ENCODE data around the gene DNAAF8.

The DNAAF8 gene

DNA sequence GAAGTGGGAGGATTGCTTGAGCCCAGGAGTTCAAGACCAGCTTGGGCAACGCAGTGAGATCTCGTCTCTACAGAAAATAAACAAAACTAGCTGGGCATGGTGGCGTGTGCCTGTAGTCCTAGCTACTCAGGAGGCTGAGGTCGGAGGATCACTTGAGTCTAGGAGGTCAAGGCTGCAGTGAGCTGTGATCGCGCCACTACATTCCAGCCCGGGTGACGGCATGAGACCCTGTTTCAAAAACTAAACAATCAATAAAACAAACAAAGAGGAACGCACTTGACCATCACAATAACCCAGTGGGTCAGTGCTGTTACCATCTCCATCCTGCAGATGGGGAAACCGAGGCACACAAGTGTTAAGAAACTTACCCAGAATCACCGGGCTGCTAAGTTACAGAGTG is 18.9 kb downstream of the DNAAF8 start:
- no peak for DNase-seq

- DNase-seq: no peak
Measured at GRCh38 chr16:4754865-4755264, 20.5 kb downstream of the DNAAF8 start.

- no peak for DNase-seq
Measured at GRCh38 chr16:4755687-4756086, 21.4 kb downstream of the DNAAF8 start.

DNA sequence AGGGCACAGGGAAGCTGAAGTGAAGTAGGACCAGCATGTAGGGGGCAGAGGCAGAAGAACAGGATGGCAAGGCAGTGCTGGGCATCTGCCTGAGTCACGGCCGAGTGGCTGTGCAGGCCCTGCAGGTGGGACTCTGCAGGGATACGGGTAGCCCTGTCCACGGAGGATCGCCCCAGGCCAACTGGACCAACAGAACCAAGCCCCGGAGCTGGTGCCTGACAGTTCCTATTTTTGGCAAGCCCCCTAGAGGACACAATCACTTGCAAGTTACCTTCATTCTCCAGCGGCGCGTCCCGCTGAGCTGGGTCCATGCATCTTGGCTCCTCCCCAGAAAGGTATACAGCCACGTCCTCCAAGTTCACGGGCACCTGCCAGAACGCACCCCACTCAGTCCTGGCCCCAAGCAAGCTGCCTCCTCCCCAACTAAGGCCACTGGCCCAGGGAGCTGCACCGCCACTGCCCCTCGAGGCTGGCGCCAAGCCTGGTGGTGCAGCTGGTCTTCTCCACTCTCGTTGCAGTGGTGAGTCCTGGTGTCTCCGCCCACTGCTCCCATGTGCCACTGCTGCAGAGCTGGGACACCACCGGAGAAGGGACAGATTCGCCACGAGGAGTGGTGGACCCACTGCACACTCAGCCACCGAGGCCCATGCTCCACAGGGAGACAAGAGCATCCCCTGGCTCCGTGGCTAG is 26.0 kb downstream of the DNAAF8 start:
- DNase-seq: no peak

DNA sequence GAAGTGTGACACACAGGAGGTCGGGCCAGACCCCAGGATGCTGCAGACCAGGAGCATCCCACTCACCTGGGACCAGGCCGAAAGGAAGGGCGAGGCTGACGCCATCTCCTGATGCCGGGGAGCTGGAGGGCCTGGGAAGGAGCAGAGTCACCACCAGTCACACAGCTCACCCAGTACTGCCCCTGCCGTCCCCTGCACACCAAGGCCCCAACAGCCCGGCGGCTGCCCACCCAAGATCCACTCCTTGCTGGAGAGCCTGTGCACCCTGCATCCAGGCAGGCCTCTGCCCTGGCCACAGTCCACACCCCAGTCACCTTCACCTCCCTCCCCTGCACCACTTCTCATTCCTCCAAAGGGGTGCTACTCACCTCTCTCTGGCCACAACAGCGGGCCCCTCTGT is 27.9 kb downstream of the DNAAF8 start:
- no peak for DNase-seq

GRCh38 chr16:4763791-4764190 is 29.5 kb downstream of the DNAAF8 start:
- no peak for DNase-seq

GRCh38 chr16:4765511-4766474 is 31.5 kb downstream of the DNAAF8 start:
- DNase-seq: no peak

DNA sequence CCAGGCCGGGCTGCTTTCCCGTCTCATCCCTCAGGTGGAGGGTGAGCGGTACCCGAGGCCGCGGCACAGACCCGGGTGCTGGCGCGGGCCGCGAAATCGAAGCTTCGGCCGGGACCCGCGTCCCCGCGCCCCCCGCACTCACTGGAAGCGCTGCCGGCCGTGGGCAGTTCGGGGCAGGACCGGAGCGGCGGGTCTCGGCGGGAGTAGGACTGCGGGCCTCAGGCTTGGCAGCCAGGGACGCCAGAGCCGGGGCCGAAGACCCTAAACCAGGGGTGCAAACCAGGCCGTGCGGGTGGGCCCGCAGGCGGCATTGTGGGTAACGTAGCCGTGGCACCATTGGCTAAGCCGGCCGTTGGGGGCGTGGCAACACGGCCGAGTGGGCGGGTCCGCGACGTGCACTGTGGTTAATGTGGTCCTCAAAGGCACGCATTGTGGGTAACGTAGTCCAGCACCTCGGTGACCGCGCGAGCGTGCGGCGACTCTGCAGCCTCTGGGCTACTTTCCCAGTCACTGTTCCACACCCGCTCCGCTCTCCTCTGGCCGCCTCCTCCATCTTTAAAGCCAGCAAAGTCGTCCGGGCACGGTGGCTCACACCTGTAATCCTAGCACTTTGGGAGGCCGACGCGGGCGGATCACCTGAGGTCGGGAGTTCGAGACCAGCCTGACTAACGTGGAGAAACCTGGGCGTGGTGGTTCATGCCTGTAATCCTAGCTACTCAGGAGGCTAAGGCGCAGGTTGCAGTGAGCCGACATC is 32.7 kb downstream of the DNAAF8 start, which contains the start of gene ZNF500:
Gene ZNF500 (minus strand): TSS at position 288 of the 754 bp plus-strand sequence. CDS start 1,184 bp downstream, outside the sequence.
- peak; percentile 98 for DNase-seq

- DNase-seq: peak; percentile 49
Measured at GRCh38 chr16:4767872-4768548, 33.7 kb downstream of the DNAAF8 start.

GRCh38 chr16:4768549-4769305 is 34.4 kb downstream of the DNAAF8 start:
- DNase-seq: peak; percentile 98

GRCh38 chr16:4769306-4769638 is 34.9 kb downstream of the DNAAF8 start:
- no peak for DNase-seq

- DNase-seq: no peak
Measured at GRCh38 chr16:4771646-4772045, 37.3 kb downstream of the DNAAF8 start.

- no peak for DNase-seq
Measured at GRCh38 chr16:4772351-4772750, 38.0 kb downstream of the DNAAF8 start.

- DNase-seq: no peak
Measured at GRCh38 chr16:4775005-4775404, 40.7 kb downstream of the DNAAF8 start.

GRCh38 chr16:4776141-4776705 is 41.9 kb downstream of the DNAAF8 start:
- no peak for DNase-seq

- no peak for DNase-seq
Measured at GRCh38 chr16:4777339-4778049, 43.2 kb downstream of the DNAAF8 start.

- no peak for DNase-seq
Measured at GRCh38 chr16:4778050-4778392, 43.7 kb downstream of the DNAAF8 start.

GRCh38 chr16:4780235-4780634 is 45.9 kb downstream of the DNAAF8 start:
- no peak for DNase-seq

DNA sequence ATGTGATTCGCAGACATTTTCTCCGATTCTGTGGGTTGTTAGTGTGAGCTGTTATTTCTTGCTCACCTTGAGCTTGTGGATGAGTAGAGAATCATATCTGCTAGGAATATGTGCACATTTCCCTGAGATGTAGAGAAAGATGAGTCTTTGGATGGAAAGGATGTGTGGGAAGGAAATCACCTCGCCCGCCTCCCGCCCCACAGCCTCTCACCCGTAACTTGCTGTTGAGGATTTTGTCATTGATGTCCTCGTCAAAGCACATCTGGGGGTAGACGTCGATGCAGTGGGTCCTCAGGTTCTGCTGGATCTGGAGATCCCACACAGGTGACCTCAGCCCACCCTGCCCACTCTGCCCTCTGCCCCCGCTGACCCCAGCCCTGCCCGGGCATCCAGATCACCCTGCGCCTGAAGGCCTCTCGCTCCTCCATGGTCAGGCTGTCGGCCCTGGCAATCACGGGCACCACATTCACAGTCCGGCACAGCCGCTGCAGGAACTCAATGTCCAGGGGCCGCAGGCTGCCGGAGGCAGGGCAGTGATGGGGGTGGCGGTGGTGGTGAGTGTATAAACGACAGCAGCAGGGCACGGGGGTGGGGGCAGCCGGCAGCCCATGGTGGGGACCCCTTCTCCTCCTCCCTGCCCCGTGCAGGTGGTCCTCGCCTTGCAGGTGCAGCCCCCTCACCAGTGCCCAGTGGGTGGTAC is 49.1 kb downstream of the DNAAF8 start:
- DNase-seq: no peak

- DNase-seq: no peak
Measured at GRCh38 chr16:4783951-4784336, 49.6 kb downstream of the DNAAF8 start.
